ENCODE measurements around the gene PDE8B. TPM values are rescaled to one million over a fixed set of nuclear protein-coding genes. Genes with fewer than 3 reads are reported as not detected.

PDE8B gene
- polyA plus RNA-seq, 1 donor (not counting 4 experiments of a cell fraction or from before 2014, with no cell fraction given), result not detected

DNA sequence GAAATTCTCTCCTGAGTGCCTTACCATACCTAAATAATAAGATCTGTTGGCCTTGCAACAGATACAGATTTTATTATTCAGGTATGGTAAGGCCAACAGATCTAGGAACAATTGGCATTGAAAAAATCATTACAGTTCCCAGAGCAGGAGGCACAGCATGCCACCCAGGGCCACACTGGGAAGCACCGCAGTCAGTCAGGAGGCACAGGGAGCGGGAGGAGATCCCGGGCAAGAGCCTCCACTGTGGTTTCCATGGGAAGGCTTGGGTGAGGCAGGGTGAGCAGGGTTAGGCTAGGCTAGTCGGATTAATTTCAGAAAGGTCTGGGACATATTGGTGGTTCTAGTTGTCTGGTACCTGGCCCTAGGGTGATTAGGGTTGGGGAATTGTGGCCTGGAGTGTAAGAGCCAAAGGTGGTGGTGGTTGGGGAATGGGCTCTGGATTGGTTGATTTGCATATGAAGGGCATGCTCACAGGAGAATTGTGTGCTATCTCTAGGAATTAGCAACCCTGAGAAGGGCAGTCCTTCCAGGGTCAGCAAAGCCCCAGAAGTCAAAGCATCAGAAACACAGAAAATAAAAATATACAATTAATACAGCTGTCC lies 111.4 kb downstream of the PDE8B start:
- Histone ChIP-seq H3K79me2 (ENCODE audit: control insufficient read depth, insufficient read depth, low read length) (no peaks in the 10 kb centered on the region), H3K36me3 (ENCODE audit: control insufficient read depth in 2 of 2, extremely low read depth in 1 of 2, insufficient read depth in 2 of 2, low read length in 2 of 2) (no peaks in the 10 kb centered on the region), H3K27me3 (ENCODE audit: control insufficient read depth, extremely low read depth, insufficient read depth, low read length) (peaks cover 5% of the 10 kb centered on the region), H3K4me3 (ENCODE audit: control insufficient read depth in 2 of 3, extremely low read depth in 1 of 3, insufficient read depth in 2 of 3, low read depth in 1 of 3, low read length in 3 of 3) (no peak overlapping the region), H3K4me2 (ENCODE audit: control insufficient read depth, extremely low read depth, insufficient read depth, low read depth, low read length) (no peak overlapping the region), H3K9ac (ENCODE audit: control insufficient read depth, extremely low read depth, insufficient read depth, low read length) (no peak overlapping the region), H3K27ac (ENCODE audit: control insufficient read depth, insufficient read depth, low read length) (no peak overlapping the region), H2AFZ (ENCODE audit: control insufficient read depth, low read length) (no peak overlapping the region), H3K9me3 (ENCODE audit: control insufficient read depth, low read depth, low read length) (no peaks in the 10 kb centered on the region), H3K4me1 (ENCODE audit: control insufficient read depth, extremely low read depth, insufficient read depth, low read length) (no peaks in the 10 kb centered on the region), H3K9me1 (ENCODE audit: control insufficient read depth, extremely low read depth, insufficient read depth, low read length) (no peaks in the 10 kb centered on the region), H4K20me1 (ENCODE audit: control insufficient read depth, extremely low read depth, insufficient read depth, low read length) (no peaks in the 10 kb centered on the region)
- dilution Hi-C loops (cut with MboI; ENCODE audit: extremely low pct_ligation_motif_present, low sequenced_read_pairs), result no loop called here
- no peak for DNase-seq (ENCODE audit: low read depth, low spot score)
- TF ChIP-seq EZH2 (IDR thresholded peaks at IDR 0.05; ENCODE audit: low read length), result no peak
- TF ChIP-seq CTCF (optimal IDR thresholded peaks at IDR 0.05 in 1 of 3, IDR thresholded peaks at IDR 0.05 in 1 of 3, conservative IDR thresholded peaks at IDR 0.05 in 1 of 3; ENCODE audit: extremely low read depth in 1 of 3, insufficient read depth in 2 of 3, low read length in 3 of 3), result no peak
- FAIRE-seq, result no peak

- no peak for FAIRE-seq
Observed at GRCh38 chr5:77322406-77322805, 111.9 kb downstream of the PDE8B start.

More at GRCh38 chr5:77322406-77322805, 111.9 kb downstream of the PDE8B start:
- Histone ChIP-seq H2AFZ (ENCODE audit: control insufficient read depth, low read length) (no peak overlapping the region), H3K27me3 (ENCODE audit: control insufficient read depth, extremely low read depth, insufficient read depth, low read length) (peaks cover 2% of the 10 kb centered on the region), H3K9ac (ENCODE audit: control insufficient read depth, extremely low read depth, insufficient read depth, low read length) (no peak overlapping the region), H3K27ac (ENCODE audit: control insufficient read depth, insufficient read depth, low read length) (no peak overlapping the region), H3K4me1 (ENCODE audit: control insufficient read depth, extremely low read depth, insufficient read depth, low read length) (no peaks in the 10 kb centered on the region), H3K9me1 (ENCODE audit: control insufficient read depth, extremely low read depth, insufficient read depth, low read length) (no peaks in the 10 kb centered on the region), H3K4me2 (ENCODE audit: control insufficient read depth, extremely low read depth, insufficient read depth, low read depth, low read length) (no peak overlapping the region), H3K36me3 (ENCODE audit: control insufficient read depth in 2 of 2, extremely low read depth in 1 of 2, insufficient read depth in 2 of 2, low read length in 2 of 2) (no peaks in the 10 kb centered on the region), H3K79me2 (ENCODE audit: control insufficient read depth, insufficient read depth, low read length) (no peaks in the 10 kb centered on the region), H4K20me1 (ENCODE audit: control insufficient read depth, extremely low read depth, insufficient read depth, low read length) (no peaks in the 10 kb centered on the region), H3K4me3 (ENCODE audit: control insufficient read depth in 2 of 3, extremely low read depth in 1 of 3, insufficient read depth in 2 of 3, low read depth in 1 of 3, low read length in 3 of 3) (no peak overlapping the region), H3K9me3 (ENCODE audit: control insufficient read depth, low read depth, low read length) (no peaks in the 10 kb centered on the region)
- TF ChIP-seq EZH2 (IDR thresholded peaks at IDR 0.05; ENCODE audit: low read length), result no peak
- TF ChIP-seq CTCF (optimal IDR thresholded peaks at IDR 0.05 in 1 of 3, IDR thresholded peaks at IDR 0.05 in 1 of 3, conservative IDR thresholded peaks at IDR 0.05 in 1 of 3; ENCODE audit: extremely low read depth in 1 of 3, insufficient read depth in 2 of 3, low read length in 3 of 3), result no peak
- DNase-seq (ENCODE audit: low read depth, low spot score), result no peak
- dilution Hi-C loops (cut with MboI; ENCODE audit: extremely low pct_ligation_motif_present, low sequenced_read_pairs), result no loop called here

Data from keratinocyte (primary cell).